ENCODE measurements around the gene ELP6. TPM values are rescaled to one million over a fixed set of nuclear protein-coding genes. Genes with fewer than 3 reads are reported as not detected.

Gene ELP6
- polyA plus RNA-seq, 2 of the 4 experiments (the other 2 are of a cell fraction), result 39.4 to 42.0 TPM

GRCh38 chr3:47475570-47476329 lies 37.8 kb downstream of the ELP6 start, which contains the start of gene SCAP (continued):
- peak; percentile 87 for TF ChIP-seq MYC (IDR thresholded peaks at IDR 0.05; ENCODE audit: borderline replicate concordance, low read length)
- peak; percentile 46; the same call in 1 of the 2 replicates for TF ChIP-seq PHF8 (IDR thresholded peaks at IDR 0.05; ENCODE audit: borderline replicate concordance, low read depth)
- no peak for TF ChIP-seq HES2 (IDR thresholded peaks at IDR 0.05)
- peak in 1 of 2 experiments; percentile 39; a peak in 2 of 5 replicates for TF ChIP-seq JUN (IDR thresholded peaks at IDR 0.05)
- no peak for TF ChIP-seq BCL3 (IDR thresholded peaks at IDR 0.05)
- TF ChIP-seq POLR2A (IDR thresholded peaks at IDR 0.05; ENCODE audit: low read length), result peak; percentile 38

- POLR2A ChIA-PET, result interaction anchor here (1.2 kb wide), 1 partner anchor 94 kb away, joined by 3 read pairs; the partner anchor contains the start of gene PTPN23
- Histone ChIP-seq H3K27ac (peak overlapping the region; percentile 96 to 97), H3K4me3 (peak overlapping the region; percentile 99), H3K4me1 (no peaks in the 10 kb centered on the region; the same call in 2 of the 3 replicates), H3K4me2 (peak overlapping the region; percentile 72), H3K9me3 (no peaks in the 10 kb centered on the region)
- CTCF ChIA-PET, result interaction anchor here (0.6 to 2.5 kb wide), 14 partner anchors 9 to 362 kb away, joined by 3 to 34 read pairs (median 4); no protein-coding TSS in a partner anchor
- DNase-seq (ENCODE audit: low read depth in 1 of 2, low spot score in 1 of 2), result no peak
- WGBS (ENCODE audit: missing lambda C conversion rate), result 4% methylated on average over 15 of the region's 24 CpGs
- FAIRE-seq, result no peak
- ATAC-seq, result peak in 1 of 2 experiments; percentile 12; a peak in 3 of 6 replicates
- no peak for TF ChIP-seq HMGXB4 (CRISPR knock-in tag; IDR thresholded peaks at IDR 0.05; ENCODE audit: borderline replicate concordance)
- TF ChIP-seq PHF8 (IDR thresholded peaks at IDR 0.05; ENCODE audit: borderline replicate concordance, low read depth), result 0 out of 2 replicates have a peak, but pooled peaks have one; percentile 39
Measured at GRCh38 chr3:47475029-47475569, 38.4 kb downstream of the ELP6 start.

- H3K9me3 ChIP-seq, result no peaks in the 10 kb centered on the region
- WGBS (ENCODE audit: missing lambda C conversion rate), result 61% methylated on average over 3 of the region's 3 CpGs
- FAIRE-seq, result no peak
- no peak for DNase-seq (ENCODE audit: low read depth in 1 of 2, low spot score in 1 of 2)
- H3K4me2 ChIP-seq, result no peak overlapping the region
- ChIA-PET POLR2A (no interaction called here), CTCF (interaction anchor here (1.1 to 3.2 kb wide), 2 partner anchors 48 to 52 kb away, joined by 3 to 14 read pairs; no protein-coding TSS in a partner anchor)
- H3K4me1 ChIP-seq, result no peaks in the 10 kb centered on the region; the same call in 2 of the 3 replicates
- no peak overlapping the region for H3K27ac ChIP-seq
- no peak for ATAC-seq
- no peak overlapping the region for H3K4me3 ChIP-seq
- TF ChIP-seq PBX3 (IDR thresholded peaks at IDR 0.05) (no peak), ESRRA (IDR thresholded peaks at IDR 0.05; ENCODE audit: borderline replicate concordance, low read length) (no peak), HOXB13 (CRISPR knock-in tag; IDR thresholded peaks at IDR 0.05; ENCODE audit: low read depth) (no peak), FOXS1 (CRISPR knock-in tag; IDR thresholded peaks at IDR 0.05) (no peak), ATOH8 (CRISPR knock-in tag; IDR thresholded peaks at IDR 0.05; ENCODE audit: low read depth) (no peak), ZSCAN20 (CRISPR knock-in tag; IDR thresholded peaks at IDR 0.05) (no peak), EP300 (IDR thresholded peaks at IDR 0.05) (no peak), USF2 (IDR thresholded peaks at IDR 0.05) (no peak), HOXB5 (CRISPR knock-in tag; IDR thresholded peaks at IDR 0.05) (no peak), HMGXB4 (CRISPR knock-in tag; IDR thresholded peaks at IDR 0.05; ENCODE audit: borderline replicate concordance) (no peak), CBX2 (IDR thresholded peaks at IDR 0.05; ENCODE audit: borderline replicate concordance, low read depth) (no peak), CBX8 (IDR thresholded peaks at IDR 0.05) (no peak), TFCP2L1 (CRISPR knock-in tag; IDR thresholded peaks at IDR 0.05) (no peak), EHF (CRISPR knock-in tag; IDR thresholded peaks at IDR 0.05) (no peak), ZNF302 (CRISPR knock-in tag; IDR thresholded peaks at IDR 0.05) (no peak), KDM5A (IDR thresholded peaks at IDR 0.05) (no peak), NR3C1 (IDR thresholded peaks at IDR 0.05) (no peak), BCL3 (IDR thresholded peaks at IDR 0.05) (no peak)
Measured at GRCh38 chr3:47473391-47473790, 40.1 kb downstream of the ELP6 start.

Measured in A549 (cell line).